Activated T-cell treated with anti-CD3 and anti-CD28 coated beads, Interleukin-2, amount 50 U/mL, for 4 hours (primary cell): ENCODE results near the gene TRPM8. TPM values are rescaled to one million over a fixed set of nuclear protein-coding genes. Genes with fewer than 3 reads are reported as not detected.

Experiments
- ATAC-seq, 2 donors: fragments of 200-7000 bp; cut with Tn5 transposase; one replicate each; pipeline ENCODE4 v1.10.0; 2021
- DNase-seq: peaks from one replicate; pipeline ENCODE4 v3.0.0-alpha.2; 2020
- H3K27me3 Mint-ChIP-seq: one replicate; pipeline ENCODE4 v1.8.0; 2021; ENCODE audit warnings: low read depth, mixed read lengths
- H3K36me3 Mint-ChIP-seq: one replicate; pipeline ENCODE4 v1.8.0; 2022; ENCODE audit warnings: mixed read lengths; ENCODE audit not compliant: insufficient read depth
- H3K4me1 Mint-ChIP-seq: one replicate; pipeline ENCODE4 v1.8.0; 2021; ENCODE audit warnings: low read depth, mixed read lengths
- H3K4me3 Mint-ChIP-seq: one replicate; pipeline ENCODE4 v1.8.0; 2021; ENCODE audit warnings: mild to moderate bottlenecking, moderate library complexity, mixed read lengths
- H3K9me3 Mint-ChIP-seq: one replicate; pipeline ENCODE4 v1.8.0; 2021; ENCODE audit warnings: mixed read lengths
- total RNA-seq, 3 donors: library from RNA; stranded (reverse); gene quantifications; one replicate each; pipeline ENCODE4 v1.2.1, GENCODE V29; 2021

TRPM8 gene
- total RNA-seq, 3 donors from 2014 or later, result 0.11 TPM; not detected in 2

DNA sequence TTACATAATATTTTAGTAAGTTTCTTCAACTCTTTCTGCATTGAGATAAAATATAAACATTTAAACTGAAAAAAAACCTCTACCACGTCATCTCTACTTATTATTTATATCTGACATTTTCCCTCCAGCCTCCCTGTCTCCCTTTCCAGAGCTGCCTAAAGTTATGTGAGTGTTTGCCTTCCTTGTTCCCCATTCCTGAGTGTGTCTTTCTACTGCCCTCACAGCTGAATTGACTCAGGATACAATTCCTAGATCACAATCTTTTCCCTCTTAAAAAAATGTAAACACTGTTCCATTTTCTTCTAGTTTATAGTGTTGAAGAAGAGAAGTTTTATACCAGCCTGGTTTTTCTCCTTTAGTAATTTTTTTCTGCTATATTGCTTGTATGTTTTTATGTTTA lies 5.3 kb downstream of the TRPM8 start:
- peaks cover 3% of the 10 kb centered on the region for H3K4me1 Mint-ChIP-seq
- peaks cover 29% of the 10 kb centered on the region for H3K27me3 Mint-ChIP-seq
- H3K36me3 Mint-ChIP-seq, result no peaks in the 10 kb centered on the region
- no peaks in the 10 kb centered on the region for H3K9me3 Mint-ChIP-seq
- ATAC-seq (no peak), DNase-seq (no peak)
- H3K4me3 Mint-ChIP-seq, result no peak overlapping the region

DNA sequence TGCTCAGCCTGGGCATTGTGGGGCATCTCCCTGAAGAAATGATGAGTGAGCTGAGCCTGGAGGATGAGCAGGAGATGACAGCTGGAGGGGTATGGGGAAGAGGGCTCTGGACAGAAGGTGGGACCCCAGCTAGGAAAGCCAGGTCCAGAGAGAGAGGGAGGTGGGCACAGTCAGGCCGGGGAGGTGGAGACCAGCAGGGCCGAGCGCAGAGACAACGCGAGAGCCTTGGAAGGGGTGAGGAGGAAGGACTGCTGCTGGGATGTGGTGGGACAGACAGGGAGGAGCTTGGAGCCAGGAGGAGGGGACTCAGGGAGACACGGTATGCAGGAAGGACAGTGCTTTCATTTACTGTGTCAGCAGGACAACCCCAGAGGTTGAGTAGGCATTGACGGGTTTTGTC lies 8.2 kb downstream of the TRPM8 start:
- Mint-ChIP-seq H3K9me3 (no peaks in the 10 kb centered on the region), H3K27me3 (peaks cover 34% of the 10 kb centered on the region), H3K36me3 (no peaks in the 10 kb centered on the region), H3K4me1 (peaks cover 2% of the 10 kb centered on the region), H3K4me3 (no peak overlapping the region)
- ATAC-seq (no peak), DNase-seq (no peak)

DNA sequence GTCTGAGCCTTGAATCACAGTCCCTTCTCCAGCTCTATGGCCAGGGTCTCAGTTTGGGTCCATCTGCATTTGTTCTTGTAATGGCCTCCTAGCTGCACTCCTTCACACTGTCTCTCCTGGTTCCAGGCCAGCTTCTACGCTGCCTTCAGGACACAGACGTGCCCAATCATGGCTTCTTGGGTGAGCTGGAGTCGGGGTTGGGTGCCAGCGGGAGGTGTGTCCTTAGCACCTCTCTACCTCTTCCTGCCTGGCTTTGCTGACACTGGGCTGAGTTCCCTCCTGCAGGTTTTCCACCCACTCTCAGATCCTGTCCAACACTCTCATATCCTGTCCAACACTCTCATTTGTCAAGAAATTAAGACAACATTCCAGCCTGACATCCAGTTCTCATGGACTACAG lies 9.6 kb downstream of the TRPM8 start:
- Mint-ChIP-seq H3K4me3 (no peak overlapping the region), H3K36me3 (no peaks in the 10 kb centered on the region), H3K27me3 (peaks cover 47% of the 10 kb centered on the region), H3K9me3 (no peaks in the 10 kb centered on the region), H3K4me1 (peaks cover 2% of the 10 kb centered on the region)
- no peak for DNase-seq
- ATAC-seq, result no peak

DNA sequence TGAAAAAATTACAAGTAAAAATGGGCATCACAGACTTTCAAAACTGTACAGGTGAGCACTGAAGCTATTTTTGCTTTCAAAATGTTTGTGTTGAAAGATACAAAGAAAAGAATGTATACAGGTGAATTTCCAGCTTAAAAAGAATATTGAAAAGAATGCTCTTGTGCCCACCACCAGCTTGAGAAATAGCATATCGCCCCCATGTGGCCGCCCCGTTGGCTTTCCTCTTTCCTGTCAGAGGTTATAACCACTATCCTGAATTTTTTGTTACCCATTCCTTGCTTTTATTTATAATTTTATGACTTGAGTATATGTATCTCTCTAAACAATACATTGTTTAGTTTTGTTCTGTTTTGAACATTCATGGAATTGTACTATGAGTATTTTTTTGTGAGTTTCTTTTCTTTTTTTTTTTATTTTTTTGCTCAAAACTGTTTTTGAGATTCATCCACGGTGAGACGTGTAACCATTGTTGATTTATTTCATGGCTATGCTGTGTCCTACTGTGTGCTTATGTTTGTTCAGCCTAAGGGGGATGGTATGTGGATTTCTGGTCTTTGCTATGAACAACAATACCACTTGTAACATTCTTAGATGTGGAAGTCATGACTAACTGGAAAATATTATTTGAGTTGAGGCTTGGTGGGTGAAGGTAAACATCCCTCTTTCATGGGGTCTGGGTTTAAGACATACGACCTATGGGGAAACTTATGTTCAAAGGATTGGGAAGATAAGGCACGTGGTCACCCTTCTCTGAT lies 11.6 kb downstream of the TRPM8 start:
- ATAC-seq, result no peak
- Mint-ChIP-seq H3K36me3 (no peaks in the 10 kb centered on the region), H3K27me3 (peaks cover 62% of the 10 kb centered on the region), H3K4me1 (peaks cover 2% of the 10 kb centered on the region), H3K4me3 (no peak overlapping the region), H3K9me3 (no peaks in the 10 kb centered on the region)
- DNase-seq, result no peak

DNA sequence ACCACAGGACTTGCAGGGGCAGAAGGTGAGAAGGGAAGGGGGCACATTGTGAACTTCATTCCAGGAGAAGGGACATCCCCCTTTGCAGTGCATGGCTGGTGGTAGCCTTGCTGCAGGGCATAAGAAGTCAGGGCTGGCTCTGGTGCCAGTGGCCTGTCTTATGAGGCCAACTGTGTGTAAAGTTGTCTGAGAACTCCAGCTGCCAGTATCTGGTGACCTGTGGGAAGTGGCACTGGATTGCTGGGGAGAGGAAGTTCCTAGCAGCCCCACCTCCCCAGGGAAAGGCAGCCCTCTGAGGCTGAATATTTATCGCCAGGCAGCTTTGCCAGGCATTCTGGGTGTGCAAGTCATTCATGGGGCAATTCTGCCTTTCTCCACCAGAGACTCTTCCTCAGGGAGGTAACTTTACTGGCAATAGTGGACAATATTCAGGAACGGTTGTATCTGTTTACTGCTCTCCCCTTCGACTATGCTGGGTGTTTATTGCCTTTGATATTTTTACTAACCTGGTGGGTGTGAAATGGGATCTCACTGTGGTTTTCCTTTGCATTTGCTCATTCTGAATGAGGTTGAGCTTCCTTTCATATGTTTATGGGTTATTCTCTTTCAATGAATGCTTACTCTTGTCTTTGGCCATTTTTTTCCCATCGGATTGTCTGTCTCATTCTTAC lies 12.3 kb downstream of the TRPM8 start:
- DNase-seq (no peak), ATAC-seq (no peak)
- H3K4me1 Mint-ChIP-seq, result peaks cover 2% of the 10 kb centered on the region
- peaks cover 60% of the 10 kb centered on the region for H3K27me3 Mint-ChIP-seq
- H3K36me3 Mint-ChIP-seq, result no peaks in the 10 kb centered on the region
- H3K9me3 Mint-ChIP-seq, result no peaks in the 10 kb centered on the region
- H3K4me3 Mint-ChIP-seq, result no peak overlapping the region

DNA sequence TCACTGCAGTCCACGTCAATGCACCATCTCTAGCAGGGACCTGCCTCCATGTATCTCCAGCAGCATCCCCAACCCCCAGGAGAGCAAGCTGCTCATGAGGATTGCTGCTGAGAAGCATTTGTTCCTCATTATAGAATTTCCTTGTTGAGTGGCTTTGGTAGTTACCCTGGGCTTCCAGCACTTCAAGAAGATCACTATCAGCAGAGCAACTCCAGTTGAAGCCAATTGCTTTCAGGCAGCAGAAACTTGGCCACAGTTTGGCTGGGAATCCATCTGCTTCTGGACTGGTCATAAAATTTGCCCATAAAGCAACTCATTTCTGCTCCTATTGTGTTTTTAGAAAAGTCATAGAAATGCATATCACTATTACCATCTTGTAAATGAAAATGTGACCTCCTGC lies 17.4 kb downstream of the TRPM8 start:
- ATAC-seq (no peak), DNase-seq (no peak)
- H3K36me3 Mint-ChIP-seq, result no peaks in the 10 kb centered on the region
- H3K27me3 Mint-ChIP-seq, result peaks cover 78% of the 10 kb centered on the region
- no peak overlapping the region for H3K4me3 Mint-ChIP-seq
- H3K9me3 Mint-ChIP-seq, result no peaks in the 10 kb centered on the region
- peaks cover 5% of the 10 kb centered on the region for H3K4me1 Mint-ChIP-seq

DNA sequence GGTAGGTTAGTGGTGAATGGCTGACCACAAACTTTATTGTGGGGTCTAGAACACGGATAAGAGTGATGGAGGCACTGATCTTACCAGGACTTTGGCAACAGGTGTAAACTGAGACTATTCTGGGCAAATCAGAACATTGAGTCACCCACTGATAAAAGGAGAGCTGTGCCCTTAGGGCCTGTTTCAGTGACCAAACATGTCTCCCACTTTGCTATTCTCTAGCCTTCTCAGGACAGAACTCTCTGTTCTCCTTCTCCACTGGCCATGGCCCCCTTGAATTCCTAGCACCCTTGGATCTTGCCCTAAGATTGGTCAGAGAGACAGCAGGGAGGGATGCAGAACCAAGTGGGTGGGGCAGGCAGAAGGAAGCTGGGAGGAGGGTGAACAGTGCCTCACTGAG lies 18.3 kb downstream of the TRPM8 start:
- Mint-ChIP-seq H3K9me3 (no peaks in the 10 kb centered on the region), H3K4me3 (no peak overlapping the region), H3K27me3 (peaks cover 80% of the 10 kb centered on the region), H3K4me1 (peaks cover 5% of the 10 kb centered on the region), H3K36me3 (no peaks in the 10 kb centered on the region)
- DNase-seq, result no peak
- ATAC-seq, result no peak

DNA sequence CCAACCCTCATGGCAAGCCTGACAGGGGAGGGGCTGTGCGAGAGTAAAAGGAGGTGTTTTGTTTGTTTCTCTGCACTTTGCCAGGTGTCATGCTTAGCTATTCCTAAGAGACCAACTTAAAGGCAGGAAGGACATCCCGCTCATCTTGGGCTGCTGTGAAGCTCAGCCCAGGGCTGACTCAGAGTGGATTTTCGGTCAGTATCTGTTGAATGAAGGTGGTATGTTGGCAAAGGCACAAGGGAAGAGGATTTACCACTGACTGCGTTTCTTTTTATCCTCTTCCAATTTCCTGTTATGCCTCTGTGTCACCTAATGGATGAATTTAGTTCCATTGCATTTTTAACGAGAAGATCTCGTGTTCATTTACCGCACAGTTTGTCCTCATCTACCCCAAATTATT lies 18.9 kb downstream of the TRPM8 start:
- ATAC-seq (no peak), DNase-seq (no peak)
- no peaks in the 10 kb centered on the region for H3K9me3 Mint-ChIP-seq
- H3K36me3 Mint-ChIP-seq, result no peaks in the 10 kb centered on the region
- H3K4me1 Mint-ChIP-seq, result peaks cover 5% of the 10 kb centered on the region
- no peak overlapping the region for H3K4me3 Mint-ChIP-seq
- H3K27me3 Mint-ChIP-seq, result peaks cover 80% of the 10 kb centered on the region

DNA sequence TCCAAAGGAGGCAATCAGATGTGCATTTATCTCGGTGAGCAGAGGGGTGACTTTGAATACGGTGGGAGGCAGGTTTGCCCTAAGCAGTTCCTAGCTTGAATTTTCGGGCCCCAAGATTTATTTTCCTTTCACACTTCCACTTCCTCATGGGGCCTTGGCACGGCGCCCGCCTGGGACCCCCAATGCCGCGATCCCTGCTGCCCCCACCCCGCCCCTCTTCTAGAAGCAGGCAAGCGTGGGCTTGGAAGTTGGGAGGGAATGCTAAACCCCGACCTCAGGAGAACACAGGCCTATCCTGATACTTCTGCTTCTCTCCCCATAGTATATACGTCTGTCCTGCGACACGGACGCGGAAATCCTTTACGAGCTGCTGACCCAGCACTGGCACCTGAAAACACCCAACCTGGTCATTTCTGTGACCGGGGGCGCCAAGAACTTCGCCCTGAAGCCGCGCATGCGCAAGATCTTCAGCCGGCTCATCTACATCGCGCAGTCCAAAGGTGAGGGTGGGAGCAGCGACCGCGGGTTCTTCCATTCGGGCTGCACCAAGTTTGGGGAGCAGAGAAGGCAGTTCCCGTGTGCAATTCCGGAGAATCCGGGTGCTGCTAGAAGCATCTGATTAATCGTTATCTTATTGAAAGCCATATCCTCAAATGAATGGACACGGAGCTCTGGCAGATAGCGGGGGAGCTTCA lies 21.6 kb downstream of the TRPM8 start:
- no peak for DNase-seq
- Mint-ChIP-seq H3K4me1 (peaks cover 5% of the 10 kb centered on the region), H3K36me3 (no peaks in the 10 kb centered on the region), H3K9me3 (peaks cover 3% of the 10 kb centered on the region), H3K27me3 (peaks cover 58% of the 10 kb centered on the region), H3K4me3 (peak overlapping the region; percentile 37)
- peak in 1 of 2 donors; percentile 46 for ATAC-seq

DNA sequence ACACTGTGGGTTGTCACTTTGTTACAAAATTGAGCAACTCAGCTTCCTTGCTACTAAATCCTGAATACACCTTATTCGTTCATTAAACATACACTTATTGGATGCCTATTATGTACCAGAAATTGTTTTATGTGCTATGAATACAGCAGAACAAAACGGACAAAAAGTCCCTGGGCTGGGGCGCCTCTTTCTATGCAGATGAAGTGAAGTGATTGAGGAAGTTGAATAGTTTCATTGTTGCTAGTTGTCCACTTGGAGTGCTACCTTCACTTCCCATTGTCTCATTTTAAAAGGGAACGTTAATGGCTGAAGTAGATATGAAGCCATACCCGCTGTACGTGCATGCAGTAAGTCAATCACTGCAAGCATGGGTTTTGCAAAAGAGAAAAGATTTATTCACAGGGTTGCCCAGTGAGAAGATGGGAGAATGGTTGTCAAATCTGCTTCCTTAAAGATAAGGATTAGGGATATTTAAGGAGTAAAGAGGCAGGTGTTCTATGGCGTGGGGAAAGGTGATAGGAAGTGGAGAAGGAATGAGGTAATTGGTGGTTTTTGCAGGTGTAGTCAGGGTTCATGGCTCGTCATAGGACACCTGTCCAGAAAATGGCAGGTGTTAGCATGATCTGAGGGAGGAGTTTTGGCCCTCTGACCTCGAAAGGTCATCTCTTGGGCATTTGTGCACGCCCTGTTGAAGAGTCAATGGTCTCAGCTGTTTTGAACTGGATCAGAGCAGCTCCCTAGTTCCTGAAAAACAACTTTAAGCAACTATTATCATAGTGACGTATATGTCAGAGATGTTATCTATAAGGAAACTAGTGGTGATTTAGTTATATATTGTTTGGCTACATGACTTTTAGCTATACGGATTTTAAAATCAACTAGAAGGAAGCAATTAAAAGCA lies 23.5 kb downstream of the TRPM8 start:
- peaks cover 6% of the 10 kb centered on the region for H3K9me3 Mint-ChIP-seq
- DNase-seq (no peak), ATAC-seq (no peak)
- peaks cover 5% of the 10 kb centered on the region for H3K4me1 Mint-ChIP-seq
- no peak overlapping the region for H3K4me3 Mint-ChIP-seq
- H3K36me3 Mint-ChIP-seq, result no peaks in the 10 kb centered on the region
- H3K27me3 Mint-ChIP-seq, result peaks cover 49% of the 10 kb centered on the region

DNA sequence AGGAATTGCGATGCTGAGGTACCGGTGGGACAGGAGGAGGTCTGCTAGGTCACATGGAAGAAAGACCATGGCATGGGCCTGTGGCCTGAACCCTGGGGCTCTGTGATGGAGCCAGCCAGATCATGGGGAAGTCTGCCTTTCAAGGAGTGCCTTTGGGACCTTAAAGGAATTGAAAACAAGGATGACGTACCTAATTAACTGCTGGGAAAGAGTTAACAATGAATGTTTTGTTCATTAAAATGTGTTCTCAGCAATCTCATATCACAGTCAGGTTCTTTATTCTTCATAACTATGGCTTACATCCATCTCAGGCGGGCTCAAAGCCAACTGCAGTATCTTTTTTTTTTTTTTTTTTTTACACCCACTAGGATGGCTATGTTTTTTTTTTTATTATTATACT lies 25.6 kb downstream of the TRPM8 start:
- no peaks in the 10 kb centered on the region for H3K36me3 Mint-ChIP-seq
- peaks cover 5% of the 10 kb centered on the region for H3K4me1 Mint-ChIP-seq
- DNase-seq (no peak), ATAC-seq (no peak)
- H3K27me3 Mint-ChIP-seq, result peaks cover 40% of the 10 kb centered on the region
- H3K9me3 Mint-ChIP-seq, result peaks cover 6% of the 10 kb centered on the region
- no peak overlapping the region for H3K4me3 Mint-ChIP-seq

DNA sequence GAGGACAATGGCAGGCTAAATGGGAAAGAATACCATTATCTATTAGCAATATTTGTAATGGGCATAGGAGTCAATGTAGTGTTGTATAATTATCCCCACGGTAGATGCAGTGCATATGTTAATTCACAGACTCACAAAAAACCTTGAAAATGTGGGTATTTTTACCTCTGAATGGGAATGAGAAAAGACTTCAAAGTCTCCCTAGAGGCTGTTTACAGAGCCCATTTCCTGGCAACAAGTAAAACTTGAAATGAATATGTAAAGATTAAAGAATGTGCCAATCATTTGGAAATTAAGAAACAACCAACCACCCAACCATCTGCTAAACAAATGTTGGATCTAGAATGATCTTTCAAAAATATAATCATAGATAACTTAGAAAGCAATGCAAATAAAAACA lies 27.1 kb downstream of the TRPM8 start:
- H3K36me3 Mint-ChIP-seq, result no peaks in the 10 kb centered on the region
- H3K27me3 Mint-ChIP-seq, result peaks cover 28% of the 10 kb centered on the region
- peaks cover 6% of the 10 kb centered on the region for H3K9me3 Mint-ChIP-seq
- no peak overlapping the region for H3K4me3 Mint-ChIP-seq
- ATAC-seq, result no peak
- DNase-seq, result no peak
- peaks cover under 1% of the 10 kb centered on the region for H3K4me1 Mint-ChIP-seq

DNA sequence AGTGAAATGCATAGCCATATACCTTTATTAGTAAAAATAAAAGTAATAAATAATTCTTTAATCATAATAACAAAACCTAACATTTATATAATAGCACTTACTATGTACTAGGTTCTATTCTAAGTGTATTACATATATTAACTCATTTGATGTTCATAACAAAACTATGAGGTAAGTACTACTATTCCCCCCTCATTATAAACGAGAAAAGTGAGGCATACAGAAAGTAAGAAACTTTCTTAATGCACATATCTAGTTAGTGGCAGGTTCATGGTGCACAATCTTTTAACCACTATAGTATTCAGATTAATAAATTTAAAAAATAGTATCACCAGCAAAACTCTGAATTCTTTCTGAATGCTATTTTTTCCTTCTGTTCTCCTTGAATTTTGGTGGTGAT lies 27.5 kb downstream of the TRPM8 start:
- ATAC-seq (no peak), DNase-seq (no peak)
- Mint-ChIP-seq H3K9me3 (peaks cover 6% of the 10 kb centered on the region), H3K36me3 (no peaks in the 10 kb centered on the region), H3K27me3 (peaks cover 29% of the 10 kb centered on the region), H3K4me1 (no peaks in the 10 kb centered on the region), H3K4me3 (no peak overlapping the region)

DNA sequence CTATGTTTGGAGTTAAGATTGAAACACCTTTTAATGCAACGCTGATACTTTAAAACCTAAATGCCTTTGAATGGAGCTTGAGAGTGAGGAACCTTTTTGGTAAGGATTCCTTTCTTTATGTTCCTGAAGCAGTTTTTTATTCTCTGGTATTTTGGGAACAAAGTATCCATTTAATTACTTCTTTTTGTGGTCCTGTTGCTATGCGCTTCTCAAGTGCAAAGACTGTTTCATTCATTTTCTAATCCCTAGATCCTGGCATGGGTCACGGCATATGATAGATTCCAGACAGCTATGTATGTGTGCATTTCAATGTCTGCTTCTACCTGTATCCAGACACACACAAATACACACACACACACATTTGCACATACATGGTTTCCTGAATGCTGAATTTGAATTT lies 28.0 kb downstream of the TRPM8 start:
- Mint-ChIP-seq H3K4me3 (no peak overlapping the region), H3K36me3 (no peaks in the 10 kb centered on the region), H3K4me1 (no peaks in the 10 kb centered on the region), H3K27me3 (peaks cover 26% of the 10 kb centered on the region), H3K9me3 (peaks cover 6% of the 10 kb centered on the region)
- DNase-seq (no peak), ATAC-seq (no peak)
